GM19438 (cell line): ENCODE results near the gene SDK2.

ENCODE experiments used
- ATAC-seq: cut with Tn5 transposase; IDR thresholded peaks from one replicate; pipeline ENCODE4 v1.9.1; 2021; ENCODE audit warnings: low read depth; ENCODE audit not compliant: unreplicated experiment

The SDK2 gene

GRCh38 chr17:73654241-73654640 is 10.0 kb upstream of the SDK2 start:
- ATAC-seq, result no peak

- no peak for ATAC-seq
Measured at GRCh38 chr17:73653810-73654209, 9.6 kb upstream of the SDK2 start.

- no peak for ATAC-seq
Measured at GRCh38 chr17:73652886-73653480, 8.7 kb upstream of the SDK2 start.

DNA sequence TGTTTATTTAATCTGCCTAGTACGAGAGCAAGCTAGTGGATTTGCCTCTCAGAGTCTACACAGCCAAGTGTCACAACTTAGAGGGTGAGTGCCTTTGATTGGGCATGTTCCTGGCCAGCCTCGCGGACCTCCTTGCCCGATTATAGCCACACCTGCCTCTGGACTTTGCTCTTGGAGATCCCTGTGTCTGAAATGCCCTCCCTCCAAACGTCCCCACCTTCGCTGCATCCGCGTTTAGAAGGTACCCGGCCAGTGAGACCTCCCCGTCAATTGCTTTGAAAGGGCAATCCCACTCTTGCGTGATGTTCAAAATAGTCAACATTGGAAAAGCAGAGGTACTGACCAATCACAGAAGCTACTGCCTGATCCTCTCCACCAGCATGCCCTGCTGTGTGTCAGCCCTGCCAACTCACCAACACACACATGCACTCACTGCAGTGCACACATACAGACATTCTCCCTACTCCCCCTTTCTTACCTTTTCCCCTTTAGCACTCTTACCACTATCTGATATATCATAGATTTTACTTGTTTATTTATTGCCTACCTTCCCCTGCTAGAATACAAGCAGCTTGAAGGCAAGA is 6.5 kb upstream of the SDK2 start:
- ATAC-seq, result no peak

GRCh38 chr17:73650140-73650539 is 5.9 kb upstream of the SDK2 start:
- no peak for ATAC-seq

DNA sequence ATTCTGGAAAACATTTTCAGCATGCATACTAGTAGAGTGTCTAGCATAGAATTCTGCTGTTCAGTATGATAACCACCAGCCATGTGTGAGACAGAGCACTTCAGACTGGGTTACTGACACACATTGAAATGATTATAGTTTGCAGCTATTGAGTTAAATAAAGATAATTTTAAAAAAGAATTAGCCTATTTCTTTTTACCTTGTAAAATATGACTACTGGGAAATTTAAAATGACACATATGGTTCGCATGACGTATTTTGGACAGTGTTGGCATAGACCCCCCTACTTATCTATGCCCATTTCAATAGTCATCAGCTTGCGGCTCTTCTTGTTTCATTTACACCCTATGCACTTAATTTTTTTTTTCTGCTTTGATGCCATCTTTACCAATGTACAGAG is 4.7 kb upstream of the SDK2 start:
- no peak for ATAC-seq

DNA sequence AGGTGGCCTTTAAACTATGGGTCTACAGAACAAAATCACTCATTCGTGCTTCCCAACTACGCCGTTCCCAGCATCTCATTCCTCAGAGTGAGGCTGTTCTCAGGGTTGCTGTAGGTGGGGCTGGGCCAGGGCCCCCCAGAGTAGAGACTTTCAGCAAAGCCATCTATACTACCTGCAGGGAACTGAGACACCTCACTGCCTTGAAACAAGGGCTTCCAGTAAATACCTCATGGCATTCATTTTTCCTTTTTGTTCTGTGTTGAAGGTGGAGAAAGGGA is 4.2 kb upstream of the SDK2 start:
- no peak for ATAC-seq

- no peak for ATAC-seq
Measured at GRCh38 chr17:73647772-73648542, 3.7 kb upstream of the SDK2 start.

DNA sequence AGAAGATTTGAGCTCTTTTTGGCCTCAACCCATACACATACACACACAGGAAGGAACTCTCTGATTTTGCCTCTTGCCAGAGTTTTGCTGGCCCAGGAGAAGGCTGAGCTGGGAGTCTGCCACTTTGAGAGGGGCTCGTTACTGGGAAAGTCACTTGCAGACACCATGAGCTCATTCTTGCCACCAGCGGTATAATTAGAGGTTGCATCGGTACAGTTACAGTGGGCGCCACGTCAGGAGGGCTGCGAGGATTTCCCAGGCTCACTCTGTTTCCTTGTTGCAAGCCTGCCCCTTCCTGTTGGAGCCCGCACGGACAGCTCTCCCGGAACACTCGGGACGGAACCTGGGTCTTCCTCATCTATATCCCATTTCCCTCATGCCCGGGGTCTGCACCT is 3.1 kb upstream of the SDK2 start:
- no peak for ATAC-seq

- no peak for ATAC-seq
Measured at GRCh38 chr17:73646409-73647300, 2.4 kb upstream of the SDK2 start.

GRCh38 chr17:73645050-73645871 is 1.0 kb upstream of the SDK2 start:
- ATAC-seq, result no peak

GRCh38 chr17:73643852-73644144 is 447 bp downstream of the SDK2 start:
- no peak for ATAC-seq

GRCh38 chr17:73643001-73643851 is 1.0 kb downstream of the SDK2 start:
- no peak for ATAC-seq

DNA sequence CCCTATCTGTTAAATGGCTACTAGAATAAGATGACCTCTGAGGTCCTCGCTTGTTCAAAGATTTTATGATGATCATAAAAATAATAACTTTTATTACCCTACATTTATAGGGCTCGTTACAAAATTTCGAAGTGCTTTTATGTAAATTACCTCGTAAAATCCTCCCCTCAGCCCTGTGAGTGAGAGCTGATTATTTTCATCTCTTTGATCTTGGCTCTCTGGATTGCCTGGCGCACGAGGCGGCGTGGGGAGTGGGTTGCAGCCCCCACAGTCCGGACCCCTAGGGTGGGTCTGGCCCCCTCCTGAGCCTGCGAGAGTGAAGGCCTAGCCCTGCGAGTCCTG is 1.6 kb downstream of the SDK2 start:
- no peak for ATAC-seq

DNA sequence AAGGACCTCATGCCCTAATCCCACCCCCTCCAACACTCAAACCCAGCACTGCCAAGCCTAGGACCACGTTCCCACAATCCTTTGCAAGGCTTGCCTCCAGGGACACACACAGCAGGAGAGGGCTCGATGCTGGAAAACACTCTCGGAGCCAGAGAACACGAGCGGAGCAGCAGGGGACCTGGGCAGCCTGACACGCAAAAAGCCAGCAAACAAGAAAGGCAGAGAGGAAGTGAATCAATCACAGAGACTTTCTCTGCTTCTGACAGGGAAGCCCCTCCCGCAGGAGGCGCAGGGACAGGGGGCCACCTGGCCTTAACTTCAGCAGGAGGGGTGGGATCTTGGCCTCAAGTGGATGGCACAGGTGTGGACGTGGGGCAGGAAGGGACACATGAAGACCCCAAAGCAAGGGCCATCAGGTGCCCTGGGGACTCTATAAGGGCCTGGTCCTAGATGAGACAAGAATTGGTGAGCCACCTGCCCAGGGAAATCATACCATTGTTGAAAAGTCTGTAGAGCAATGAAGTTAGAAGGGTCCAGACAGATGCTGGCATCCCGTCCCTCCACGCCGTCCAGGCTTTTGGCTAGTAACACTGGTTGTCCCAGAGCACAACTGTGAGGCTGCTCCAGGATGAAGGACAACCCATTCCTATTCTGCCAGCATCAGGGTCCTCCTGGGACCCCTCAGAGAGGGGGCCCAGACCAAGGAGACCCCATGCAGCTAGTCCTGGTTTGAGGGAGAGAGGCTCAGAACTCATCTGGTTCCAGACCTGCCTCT is 2.2 kb downstream of the SDK2 start:
- no peak for ATAC-seq

- no peak for ATAC-seq
Measured at GRCh38 chr17:73640691-73641090, 3.6 kb downstream of the SDK2 start.

GRCh38 chr17:73639932-73640331 is 4.3 kb downstream of the SDK2 start:
- ATAC-seq, result no peak

- no peak for ATAC-seq
Measured at GRCh38 chr17:73639322-73639721, 4.9 kb downstream of the SDK2 start.

DNA sequence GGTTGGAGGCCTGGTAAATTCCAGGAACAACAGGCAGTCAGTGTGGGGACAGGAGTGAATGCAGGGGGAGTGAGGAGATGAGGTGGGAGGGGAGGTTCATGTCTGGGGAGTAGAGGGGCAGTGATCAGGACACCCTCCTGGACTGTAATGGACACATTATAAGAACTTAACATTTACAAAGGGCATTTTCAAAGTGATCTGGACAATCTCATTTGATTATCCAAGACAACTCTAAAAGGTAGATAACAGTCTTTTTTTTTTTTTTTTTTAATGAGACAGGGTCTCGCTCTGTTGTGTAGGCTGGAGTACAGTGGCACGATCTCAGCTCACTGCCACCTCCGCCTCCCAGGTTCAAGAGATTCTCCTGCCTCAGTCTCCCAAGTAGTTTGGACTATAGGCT is 5.7 kb downstream of the SDK2 start:
- ATAC-seq, result no peak
